IgD-negative memory B cell (primary cell): ENCODE measurements around the gene PROX2. TPM values are rescaled to one million over a fixed set of nuclear protein-coding genes. Genes with fewer than 3 reads are reported as not detected.

ENCODE experiments used
- H3K27ac Mint-ChIP-seq, 3 donors: one replicate each; pipeline ENCODE4 v1.8.0; 2020 to 2022; ENCODE audit warnings: mild to moderate bottlenecking in 3 of 3, mixed read lengths in 3 of 3, moderate library complexity in 1 of 3
- H3K27me3 Mint-ChIP-seq: one replicate; pipeline ENCODE4 v1.8.0; 2021; ENCODE audit warnings: mixed read lengths
- H3K36me3 Mint-ChIP-seq: one replicate; pipeline ENCODE4 v1.8.0; 2020; ENCODE audit warnings: mild to moderate bottlenecking, mixed read lengths
- H3K4me1 Mint-ChIP-seq, 3 donors: one replicate each; pipeline ENCODE4 v1.8.0; 2020 to 2022; ENCODE audit warnings: mixed read lengths in 3 of 3, mild to moderate bottlenecking in 1 of 3
- H3K4me3 Mint-ChIP-seq, 4 donors: one replicate each; pipeline ENCODE4 v1.8.0; 2020 to 2022; ENCODE audit warnings: mild to moderate bottlenecking in 4 of 4, mixed read lengths in 4 of 4, moderate library complexity in 3 of 4
- H3K9me3 Mint-ChIP-seq, 3 donors: one replicate each; pipeline ENCODE4 v1.8.0; 2020 to 2021; ENCODE audit warnings: mixed read lengths in 3 of 3, mild to moderate bottlenecking in 1 of 3
- polyA plus RNA-seq: library from polyadenylated mRNA; unstranded; fragments of 300-500 nt; fragmentation: Illumina TruSeq; gene quantifications from one replicate; pipeline ENCODE4 v1.2.3, GENCODE V29; 2021

PROX2 gene
- polyA plus RNA-seq, 1 donor from 2014 or later: not detected

- Mint-ChIP-seq H3K4me3 (peak overlapping the region in 1 of 4 donors; percentile 65), H3K27ac (peak overlapping the region in 1 of 3 donors; percentile 9), H3K9me3 (no peaks in the 10 kb centered on the region), H3K4me1 (peaks cover 22 to 30% (median 25%) of the 10 kb centered on the region in 3 donors), H3K27me3 (no peaks in the 10 kb centered on the region), H3K36me3 (no peaks in the 10 kb centered on the region)
Measured at GRCh38 chr14:74875204-74875603, 741 bp downstream of the PROX2 start.

GRCh38 chr14:74871819-74872218, 4.1 kb downstream of the PROX2 start:
- no peaks in the 10 kb centered on the region for H3K9me3 Mint-ChIP-seq
- H3K27ac Mint-ChIP-seq: peak overlapping the region in 1 of 3 donors; percentile 71
- H3K4me3 Mint-ChIP-seq: no peak overlapping the region

GRCh38 chr14:74868739-74869138, 7.2 kb downstream of the PROX2 start:
- Mint-ChIP-seq H3K27ac (no peak overlapping the region), H3K4me3 (no peak overlapping the region)

More at GRCh38 chr14:74871819-74872218, 4.1 kb downstream of the PROX2 start:
- no peaks in the 10 kb centered on the region for H3K36me3 Mint-ChIP-seq
- H3K4me1 Mint-ChIP-seq: peaks cover 14 to 23% (median 20%) of the 10 kb centered on the region in 3 donors
- H3K27me3 Mint-ChIP-seq: no peaks in the 10 kb centered on the region

GRCh38 chr14:74867673-74868072, 8.3 kb downstream of the PROX2 start:
- H3K4me3 Mint-ChIP-seq: peak overlapping the region in 1 of 4 donors; percentile 28
- peak overlapping the region in 1 of 3 donors; percentile 23 for H3K27ac Mint-ChIP-seq
- H3K36me3 Mint-ChIP-seq: no peaks in the 10 kb centered on the region

More at GRCh38 chr14:74868739-74869138, 7.2 kb downstream of the PROX2 start:
- Mint-ChIP-seq H3K36me3 (no peaks in the 10 kb centered on the region), H3K27me3 (no peaks in the 10 kb centered on the region), H3K9me3 (no peaks in the 10 kb centered on the region), H3K4me1 (peaks cover 1 to 8% (median 3%) of the 10 kb centered on the region in 3 donors)

GRCh38 chr14:74866708-74867389, 9.1 kb downstream of the PROX2 start:
- H3K27me3 Mint-ChIP-seq: no peaks in the 10 kb centered on the region
- no peaks in the 10 kb centered on the region for H3K36me3 Mint-ChIP-seq
- H3K27ac Mint-ChIP-seq: no peak overlapping the region
- no peak overlapping the region for H3K4me3 Mint-ChIP-seq
- peaks cover 0 to 8% (median 2%) of the 10 kb centered on the region in 3 donors for H3K4me1 Mint-ChIP-seq
- no peaks in the 10 kb centered on the region for H3K9me3 Mint-ChIP-seq

More at GRCh38 chr14:74867673-74868072, 8.3 kb downstream of the PROX2 start:
- H3K9me3 Mint-ChIP-seq: no peaks in the 10 kb centered on the region
- peaks cover 0 to 8% (median 2%) of the 10 kb centered on the region in 3 donors for H3K4me1 Mint-ChIP-seq
- no peaks in the 10 kb centered on the region for H3K27me3 Mint-ChIP-seq

GRCh38 chr14:74865156-74865555, 10.8 kb downstream of the PROX2 start:
- H3K4me1 Mint-ChIP-seq: peaks cover 0 to 8% (median 5%) of the 10 kb centered on the region in 3 donors
- no peak overlapping the region for H3K4me3 Mint-ChIP-seq
- no peaks in the 10 kb centered on the region for H3K27me3 Mint-ChIP-seq
- no peaks in the 10 kb centered on the region for H3K9me3 Mint-ChIP-seq
- H3K36me3 Mint-ChIP-seq: no peaks in the 10 kb centered on the region
- no peak overlapping the region for H3K27ac Mint-ChIP-seq

- H3K4me3 Mint-ChIP-seq: no peak overlapping the region
- peaks cover 0 to 8% (median 5%) of the 10 kb centered on the region in 3 donors for H3K4me1 Mint-ChIP-seq
- no peaks in the 10 kb centered on the region for H3K27me3 Mint-ChIP-seq
- no peaks in the 10 kb centered on the region for H3K36me3 Mint-ChIP-seq
- H3K9me3 Mint-ChIP-seq: no peaks in the 10 kb centered on the region
- H3K27ac Mint-ChIP-seq: no peak overlapping the region
Measured at GRCh38 chr14:74864198-74864597, 11.7 kb downstream of the PROX2 start.

GRCh38 chr14:74863274-74863673, 12.7 kb downstream of the PROX2 start:
- H3K4me3 Mint-ChIP-seq: no peak overlapping the region
- no peak overlapping the region for H3K27ac Mint-ChIP-seq
- no peaks in the 10 kb centered on the region for H3K9me3 Mint-ChIP-seq
- H3K4me1 Mint-ChIP-seq: peaks cover 0 to 8% (median 5%) of the 10 kb centered on the region in 3 donors
- H3K36me3 Mint-ChIP-seq: no peaks in the 10 kb centered on the region
- H3K27me3 Mint-ChIP-seq: no peaks in the 10 kb centered on the region

GRCh38 chr14:74861734-74862090, 14.2 kb downstream of the PROX2 start:
- Mint-ChIP-seq H3K9me3 (no peaks in the 10 kb centered on the region), H3K36me3 (no peaks in the 10 kb centered on the region), H3K27ac (no peak overlapping the region), H3K4me3 (peak overlapping the region in 1 of 4 donors; percentile 23), H3K4me1 (peaks cover 0 to 3% (median 0%) of the 10 kb centered on the region in 3 donors), H3K27me3 (no peaks in the 10 kb centered on the region)

- H3K4me3 Mint-ChIP-seq: peak overlapping the region in 1 of 4 donors; percentile 23
- peak overlapping the region in 1 of 3 donors; percentile 69 for H3K27ac Mint-ChIP-seq
- no peaks in the 10 kb centered on the region for H3K27me3 Mint-ChIP-seq
- peaks cover 2 to 6% (median 2%) of the 10 kb centered on the region in 3 donors for H3K4me1 Mint-ChIP-seq
- no peaks in the 10 kb centered on the region for H3K9me3 Mint-ChIP-seq
- no peaks in the 10 kb centered on the region for H3K36me3 Mint-ChIP-seq
Measured at GRCh38 chr14:74860899-74861733, 14.8 kb downstream of the PROX2 start.

GRCh38 chr14:74859757-74860552, 16.0 kb downstream of the PROX2 start:
- no peak overlapping the region for H3K4me3 Mint-ChIP-seq
- H3K27ac Mint-ChIP-seq: peak overlapping the region in 1 of 3 donors; percentile 69
- no peaks in the 10 kb centered on the region for H3K27me3 Mint-ChIP-seq
- no peaks in the 10 kb centered on the region for H3K9me3 Mint-ChIP-seq
- H3K4me1 Mint-ChIP-seq: peaks cover 8 to 9% (median 9%) of the 10 kb centered on the region in 3 donors
- H3K36me3 Mint-ChIP-seq: peaks cover 3% of the 10 kb centered on the region

- H3K9me3 Mint-ChIP-seq: no peaks in the 10 kb centered on the region
- peaks cover 14 to 19% (median 18%) of the 10 kb centered on the region in 3 donors for H3K4me1 Mint-ChIP-seq
- H3K27ac Mint-ChIP-seq: no peak overlapping the region
- no peak overlapping the region for H3K4me3 Mint-ChIP-seq
- peaks cover 3% of the 10 kb centered on the region for H3K36me3 Mint-ChIP-seq
- H3K27me3 Mint-ChIP-seq: no peaks in the 10 kb centered on the region
Measured at GRCh38 chr14:74858022-74858421, 17.9 kb downstream of the PROX2 start.

GRCh38 chr14:74856366-74856765, 19.6 kb downstream of the PROX2 start:
- peaks cover 23 to 28% (median 24%) of the 10 kb centered on the region in 3 donors for H3K4me1 Mint-ChIP-seq
- no peaks in the 10 kb centered on the region for H3K9me3 Mint-ChIP-seq
- H3K27me3 Mint-ChIP-seq: no peaks in the 10 kb centered on the region
- H3K36me3 Mint-ChIP-seq: peaks cover 3% of the 10 kb centered on the region
- peak overlapping the region in 2 of 3 donors; percentile 13 to 26 for H3K27ac Mint-ChIP-seq
- no peak overlapping the region for H3K4me3 Mint-ChIP-seq

- no peak overlapping the region for H3K4me3 Mint-ChIP-seq
- H3K36me3 Mint-ChIP-seq: peaks cover 3% of the 10 kb centered on the region
- H3K27ac Mint-ChIP-seq: peak overlapping the region; percentile 13 to 54 (median 26)
- no peaks in the 10 kb centered on the region for H3K9me3 Mint-ChIP-seq
- no peaks in the 10 kb centered on the region for H3K27me3 Mint-ChIP-seq
- H3K4me1 Mint-ChIP-seq: peaks cover 23 to 27% (median 24%) of the 10 kb centered on the region in 3 donors
Measured at GRCh38 chr14:74855945-74856344, 20.0 kb downstream of the PROX2 start.
